NCI-H226 (cell line): ENCODE measurements around the gene SUGCT.
"Not testable (repeated sequence)": the region's sequence is repeated elsewhere in the genome, so short reads cannot be mapped to it uniquely, and the experiment has no call there.

Experiments
- DNase-seq: peaks from one replicate; pipeline ENCODE4 v3.0.0-alpha.2; 2015

SUGCT gene

DNA sequence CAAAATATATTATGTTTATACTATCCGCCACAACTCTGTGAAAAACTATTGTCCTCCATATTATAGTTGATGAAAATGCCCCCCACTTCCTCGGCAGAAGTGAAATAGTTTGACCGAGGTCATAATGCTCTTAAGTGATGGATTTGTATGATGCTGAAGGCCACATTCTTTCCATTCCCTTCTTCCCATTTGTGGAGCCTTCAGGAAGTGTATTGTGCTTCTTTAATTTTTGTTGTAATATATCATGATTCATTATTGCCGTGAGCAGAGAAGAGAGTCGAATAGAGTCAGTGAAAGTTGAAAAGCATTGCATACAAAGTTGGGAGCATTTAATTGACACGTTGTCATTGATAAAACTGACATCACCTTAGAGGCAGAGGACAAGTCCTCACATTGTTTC, 460.3 kb downstream of the SUGCT start:
- no peak for DNase-seq

DNA sequence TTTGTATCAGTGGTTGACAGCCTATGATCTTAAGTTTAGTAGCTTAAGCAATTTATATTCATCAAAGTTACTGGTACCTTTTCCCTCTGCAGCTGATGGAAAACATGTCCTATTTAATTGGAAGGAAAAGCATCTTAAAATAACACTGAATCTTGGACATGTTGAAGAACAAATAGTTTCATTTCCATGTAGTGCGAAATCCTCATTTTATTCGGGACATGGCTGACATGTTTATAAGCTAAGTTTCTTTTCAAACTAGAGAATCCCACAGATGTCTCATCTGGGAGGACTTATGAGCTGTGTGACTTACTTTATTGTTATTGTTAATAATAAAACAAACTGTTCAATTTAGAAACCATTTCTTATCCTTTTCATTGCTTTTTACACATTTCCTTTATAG, 461.0 kb downstream of the SUGCT start:
- DNase-seq = no peak

DNA sequence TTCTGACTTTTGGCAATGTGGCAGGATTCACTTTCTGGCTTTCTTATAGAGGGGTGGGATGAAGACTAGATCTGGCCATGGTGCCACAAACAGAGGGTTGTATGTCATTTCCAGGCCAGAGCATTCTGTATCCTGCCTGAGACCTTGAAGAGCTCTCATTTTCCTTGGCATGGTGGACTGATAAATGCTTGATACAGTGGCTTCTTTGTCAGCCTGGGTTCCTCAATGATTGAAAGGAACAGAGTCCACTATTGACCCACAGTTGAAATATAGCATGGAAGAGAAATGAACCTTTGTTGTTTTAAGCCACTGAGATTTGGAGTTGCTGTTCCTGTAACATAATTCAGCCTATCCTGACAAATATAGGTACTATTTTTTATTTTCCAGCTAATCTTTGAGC, 462.7 kb downstream of the SUGCT start:
- DNase-seq = no peak

DNA sequence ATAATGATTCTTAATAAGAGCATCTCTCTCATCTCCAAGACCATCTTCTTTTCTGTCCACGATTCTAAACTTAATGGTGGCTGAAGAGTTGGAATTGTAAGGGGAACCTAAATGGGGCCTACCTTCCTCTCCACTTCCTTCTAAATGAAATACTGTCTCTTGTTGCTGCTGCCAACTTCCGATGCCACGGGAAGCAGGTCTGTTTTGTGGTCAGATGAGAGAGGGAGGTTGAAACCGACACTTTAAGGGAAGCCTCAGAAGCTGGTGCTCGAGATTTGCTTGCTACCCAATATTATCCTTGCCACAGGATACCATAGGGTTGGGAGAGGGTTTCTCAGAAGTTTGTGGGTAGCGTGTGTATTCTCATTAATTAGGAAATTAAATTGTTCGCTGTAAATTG, 464.1 kb downstream of the SUGCT start:
- DNase-seq = no peak

DNA sequence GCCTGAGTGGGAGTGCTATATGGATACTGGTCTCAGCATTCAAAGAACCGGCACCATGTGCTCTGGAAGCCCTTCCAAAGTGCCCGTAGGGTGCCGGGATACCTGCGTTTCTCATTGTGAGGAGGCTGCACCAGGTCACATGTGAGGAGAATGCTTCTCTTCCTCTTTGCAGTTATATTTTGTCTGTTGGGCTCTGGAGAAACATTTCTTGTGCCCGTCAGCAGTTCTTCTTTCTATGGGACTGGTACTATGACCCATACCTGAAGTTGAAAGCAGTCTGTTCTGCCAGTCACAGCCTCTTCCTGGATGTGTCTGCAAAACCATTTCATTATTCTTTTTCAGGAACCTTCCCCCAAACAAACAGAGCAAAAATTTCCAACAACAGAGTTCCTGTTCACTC, 465.0 kb downstream of the SUGCT start:
- DNase-seq = no peak

DNA sequence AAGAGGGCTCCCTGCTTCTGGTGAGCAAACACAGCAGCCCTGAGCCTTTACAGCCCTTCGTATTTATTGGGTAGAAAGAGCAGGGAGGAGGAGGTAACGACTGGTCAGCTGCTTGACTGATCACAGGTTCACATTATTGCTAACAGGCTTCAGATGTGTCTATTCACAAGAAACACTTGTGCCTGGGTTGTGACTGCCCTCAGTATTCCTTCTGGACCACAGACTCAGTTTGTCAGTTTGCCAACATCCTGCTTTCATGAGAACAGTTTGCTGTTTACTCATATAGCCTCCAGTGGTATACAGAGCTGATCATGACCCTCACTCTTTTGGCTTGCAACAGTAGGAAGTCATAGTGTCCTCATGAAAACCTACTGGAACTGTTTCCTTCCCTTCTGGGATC, 467.5 kb downstream of the SUGCT start:
- DNase-seq = not testable (repeated sequence)

DNA sequence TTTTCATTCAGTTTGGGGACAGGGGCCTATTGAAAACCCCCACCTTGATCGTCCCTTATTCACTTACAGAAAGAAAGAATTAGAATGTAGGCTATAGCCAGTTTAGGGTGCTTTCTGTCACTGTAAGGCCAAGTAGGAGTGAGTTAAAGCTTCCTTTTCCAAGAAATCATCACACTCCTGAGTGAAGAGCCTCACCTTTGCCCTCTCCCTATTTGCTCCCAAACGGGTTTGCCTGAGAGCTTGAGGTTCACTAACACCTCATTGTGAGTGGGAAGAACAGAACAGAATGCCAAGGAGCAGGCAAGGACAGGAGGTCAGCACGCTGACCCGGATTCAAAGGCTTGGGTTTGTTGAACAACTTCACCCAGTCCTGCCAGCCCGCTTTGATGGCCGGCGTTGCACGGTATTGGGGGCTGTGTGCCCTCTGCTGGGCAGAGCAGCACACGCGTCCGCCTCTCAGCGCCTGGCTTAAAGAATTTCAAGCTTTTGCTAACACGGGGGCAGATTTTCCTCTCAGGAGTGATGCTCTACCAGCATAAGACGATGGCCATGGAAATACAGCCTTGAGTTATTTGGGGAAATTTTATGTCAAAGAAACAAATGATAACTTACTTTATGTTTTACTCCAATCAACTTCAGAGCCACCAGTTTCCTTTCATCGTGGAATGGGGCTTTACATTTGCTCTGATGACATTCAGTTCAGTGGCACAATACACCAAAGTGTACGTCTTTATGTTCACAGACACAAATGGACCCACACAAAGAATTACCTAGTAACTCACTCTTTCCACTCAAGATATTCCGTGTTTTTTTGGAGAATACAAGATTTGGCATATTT, 470.0 kb downstream of the SUGCT start:
- DNase-seq = peak; percentile 37

DNA sequence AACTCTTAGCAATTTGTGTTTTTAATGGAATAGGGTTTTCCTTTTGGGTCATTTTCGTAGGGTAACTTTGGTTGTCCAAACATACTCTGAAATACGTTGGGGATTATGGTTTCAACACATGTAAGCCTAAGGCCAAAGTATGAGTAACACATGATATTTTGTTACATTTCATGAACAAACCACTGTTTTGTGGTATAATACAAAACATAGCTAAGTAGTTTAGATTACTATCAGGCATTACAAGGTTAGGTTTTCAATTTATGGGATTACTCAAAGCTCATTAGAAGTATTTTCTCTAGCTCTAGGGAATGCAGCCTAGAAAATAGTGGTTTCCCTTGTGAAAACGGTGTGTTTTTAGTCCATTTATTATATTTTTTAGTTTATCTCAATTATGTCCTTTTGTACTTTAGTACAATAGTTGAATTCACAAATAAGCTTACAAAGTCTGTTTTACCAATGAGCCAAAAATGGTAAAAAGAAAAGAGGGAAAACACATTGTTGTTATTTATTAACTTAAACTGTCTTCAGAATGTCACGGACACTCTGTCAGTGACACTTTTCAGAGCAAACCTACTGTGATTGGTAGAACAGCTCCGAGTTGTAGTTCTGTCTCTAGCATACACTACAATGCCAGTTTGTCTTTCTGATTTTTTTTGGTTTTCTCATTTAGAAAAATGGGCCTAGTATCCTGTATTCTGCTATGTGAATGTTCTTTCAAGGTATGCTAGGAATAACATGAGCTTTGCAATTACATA, 473.7 kb downstream of the SUGCT start:
- DNase-seq = no peak

DNA sequence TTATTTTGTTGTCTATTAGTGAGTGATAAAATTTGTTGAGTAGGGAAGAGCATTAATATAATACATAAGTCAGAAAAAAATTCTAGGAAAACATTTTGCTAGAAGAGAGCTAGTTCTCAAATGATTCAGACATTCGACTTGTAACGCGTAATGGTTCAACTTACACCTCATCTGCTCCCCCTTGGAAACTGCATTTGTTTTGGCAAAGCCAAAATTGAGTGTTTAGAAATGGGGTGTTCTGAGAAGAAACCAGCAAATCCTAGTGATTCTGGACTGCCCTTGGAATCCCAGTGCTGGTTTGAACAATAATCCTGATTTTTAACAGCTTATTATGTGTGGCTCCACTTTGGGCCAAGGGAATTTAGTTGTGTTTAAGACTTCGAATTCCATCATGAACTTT, 475.7 kb downstream of the SUGCT start:
- DNase-seq = no peak

DNA sequence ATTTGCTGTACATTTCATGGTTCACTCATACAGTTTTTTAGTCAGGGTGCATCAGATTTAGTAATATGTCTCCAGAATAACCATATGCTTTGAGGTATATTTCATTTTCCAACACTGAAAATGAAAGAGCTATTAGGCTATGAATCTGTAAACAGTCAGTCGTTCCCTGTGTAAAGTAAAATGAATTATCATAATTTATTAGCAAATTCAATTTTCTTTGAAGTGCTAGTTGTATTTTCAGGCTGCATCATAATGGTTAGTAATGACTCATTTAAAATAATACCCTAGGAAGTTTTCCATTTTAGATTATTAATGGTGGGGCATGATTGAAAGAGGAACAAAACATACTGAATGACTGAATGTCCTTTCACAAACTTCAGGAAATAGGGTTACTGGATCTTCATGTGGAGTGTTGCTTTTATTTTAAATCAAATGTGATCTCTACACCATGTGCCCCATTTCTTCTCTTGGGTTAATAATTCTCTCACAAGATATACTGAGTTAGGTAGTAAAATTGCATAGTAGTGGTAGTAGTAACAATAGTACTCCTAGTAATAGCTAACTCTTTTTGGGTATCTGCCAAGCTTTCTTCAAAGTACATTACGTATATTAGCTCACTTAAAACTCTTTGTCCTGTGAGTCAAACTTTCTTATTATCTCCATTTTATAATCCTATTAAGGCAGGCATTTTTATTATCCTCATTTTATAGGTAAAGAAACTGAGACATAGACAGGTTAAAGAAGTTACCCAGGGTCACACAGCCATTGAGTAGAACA, 476.5 kb downstream of the SUGCT start:
- DNase-seq = no peak

DNA sequence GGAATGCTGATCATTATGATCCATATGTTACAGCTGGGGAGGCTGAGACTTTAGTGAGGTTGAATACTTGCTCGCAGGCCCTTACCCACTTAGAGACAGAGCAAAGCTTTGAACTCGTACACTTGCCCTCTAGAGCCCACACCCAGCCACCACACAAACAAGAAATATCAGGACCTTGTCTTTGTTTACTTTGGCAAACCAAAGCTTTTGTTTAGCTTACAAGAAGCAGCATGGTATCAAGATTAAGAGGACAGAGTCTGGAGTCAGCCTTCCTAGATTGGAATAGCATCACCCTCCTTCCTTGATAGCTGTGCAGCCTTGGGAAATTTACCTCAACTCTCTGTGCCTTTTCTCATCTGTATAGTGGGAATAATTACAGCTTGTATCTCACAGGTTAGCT, 477.5 kb downstream of the SUGCT start:
- DNase-seq = no peak

DNA sequence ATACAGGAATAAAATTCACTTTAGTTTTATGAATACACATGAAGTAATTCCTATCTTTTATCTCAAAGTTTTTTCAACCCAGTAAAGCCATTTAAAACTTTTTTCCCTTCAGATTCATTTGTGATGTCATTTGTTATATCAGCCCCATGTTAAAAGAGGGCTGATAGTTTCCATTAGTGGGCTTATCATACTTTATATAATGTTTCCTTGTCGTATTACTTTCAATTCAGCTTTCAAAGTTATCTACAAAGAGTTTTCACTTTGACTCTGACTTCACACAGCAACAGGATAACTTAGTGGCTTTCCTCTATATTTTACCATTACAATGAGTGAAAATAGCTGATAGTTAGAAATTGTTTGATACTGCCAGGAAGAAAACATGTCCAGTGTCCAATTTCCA, 484.8 kb downstream of the SUGCT start:
- no peak for DNase-seq

DNA sequence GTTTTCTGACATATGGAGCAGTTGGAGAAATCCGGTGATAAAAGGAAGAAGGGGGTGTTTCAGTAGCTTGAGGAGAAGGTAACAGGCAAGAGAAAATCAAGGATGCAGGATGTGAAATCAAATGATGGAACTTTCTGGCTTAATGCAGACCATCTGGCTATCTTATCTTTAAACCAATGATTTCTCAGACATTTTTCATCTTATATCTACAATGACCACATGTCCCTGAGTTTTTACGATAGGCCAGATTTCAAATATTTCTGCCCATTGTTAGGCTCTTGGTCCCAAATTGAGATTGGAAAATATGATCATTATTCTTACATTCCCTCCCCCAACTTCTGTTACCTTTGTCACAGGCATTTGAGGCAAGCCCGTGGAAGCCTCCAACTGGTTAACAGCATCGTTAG, 486.8 kb downstream of the SUGCT start:
- DNase-seq = no peak

DNA sequence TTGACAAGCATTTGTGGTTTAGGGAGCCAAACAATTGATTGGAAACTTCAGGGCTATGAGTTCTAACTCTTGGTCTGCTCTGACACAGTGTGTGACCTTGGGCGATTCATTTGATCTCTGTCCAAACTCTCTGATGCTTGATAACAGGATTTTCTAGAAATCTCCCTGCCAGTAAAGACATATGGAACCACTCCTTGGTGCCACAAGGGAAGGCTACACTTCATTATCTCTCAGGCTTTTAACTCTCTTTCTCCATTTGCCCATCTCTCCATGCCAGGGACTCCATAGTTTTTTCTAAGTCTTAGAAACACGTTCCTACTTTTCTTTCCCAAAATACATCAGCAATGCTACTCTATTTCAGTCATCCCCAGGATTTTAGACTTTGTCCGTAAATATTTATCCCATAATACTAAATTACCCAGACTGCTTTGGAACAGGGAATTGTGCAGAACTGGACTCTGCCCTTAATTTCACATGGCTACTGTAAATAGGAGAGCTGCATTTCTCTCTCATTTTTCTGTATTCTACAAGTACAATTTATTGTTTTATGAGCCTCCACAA, 488.2 kb downstream of the SUGCT start:
- DNase-seq = no peak

DNA sequence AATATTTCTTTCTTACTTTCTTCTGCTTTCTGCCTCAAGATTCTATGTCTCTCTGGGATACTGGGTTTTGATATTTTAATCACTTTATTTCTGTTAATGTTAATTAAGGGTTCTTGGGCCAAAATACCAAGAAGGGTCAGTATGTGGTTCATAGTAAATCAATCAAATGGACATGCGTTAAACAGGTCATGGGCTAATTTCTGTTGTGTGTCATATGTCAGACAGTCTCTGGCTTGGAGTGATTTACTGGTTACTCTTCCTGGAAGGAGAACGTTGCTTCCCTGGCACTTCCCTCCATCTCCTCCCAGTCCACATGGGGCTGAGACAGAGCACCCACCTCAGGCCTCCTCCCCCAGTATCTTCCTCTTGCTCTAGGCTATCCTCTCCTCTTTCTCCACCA, 489.1 kb downstream of the SUGCT start:
- no peak for DNase-seq

DNA sequence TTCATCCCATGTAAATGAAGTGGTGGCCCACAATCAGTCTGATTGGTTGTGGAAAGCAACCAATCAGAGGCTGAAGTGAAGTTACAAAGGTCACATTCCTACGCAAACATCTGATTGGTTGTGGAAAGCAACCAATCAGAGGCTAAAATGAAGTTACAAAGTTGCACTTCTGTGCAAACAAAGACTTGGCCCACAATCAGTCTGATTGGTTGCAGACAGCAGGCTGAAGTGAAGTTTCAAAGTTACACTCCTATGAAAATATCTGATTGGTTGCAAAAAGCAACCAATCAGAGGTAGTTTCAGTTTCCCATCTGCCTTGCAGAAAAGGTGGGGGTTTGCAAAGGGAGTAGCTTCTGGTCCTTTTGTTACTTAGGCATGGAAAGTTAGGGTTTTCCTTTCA, 492.6 kb downstream of the SUGCT start:
- DNase-seq = not testable (repeated sequence)

DNA sequence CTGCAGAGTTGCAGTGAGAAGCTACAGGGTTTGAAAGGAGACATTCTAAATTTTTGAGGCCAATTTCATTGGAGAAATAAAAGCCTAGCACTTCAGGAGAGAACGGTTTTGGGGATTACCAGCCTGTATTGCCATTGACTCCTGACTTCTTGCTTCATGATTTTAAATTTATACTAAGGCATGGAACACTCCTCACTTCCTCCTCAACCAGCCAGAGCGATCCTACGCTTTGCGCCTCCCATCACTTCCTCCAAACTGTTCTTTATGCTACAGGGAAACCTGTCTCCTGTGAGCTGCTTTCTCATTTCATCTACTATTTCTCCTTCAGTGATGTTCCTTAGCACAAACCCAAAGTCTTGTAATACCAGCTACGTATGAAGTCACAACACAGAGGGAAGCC, 495.1 kb downstream of the SUGCT start:
- no peak for DNase-seq

DNA sequence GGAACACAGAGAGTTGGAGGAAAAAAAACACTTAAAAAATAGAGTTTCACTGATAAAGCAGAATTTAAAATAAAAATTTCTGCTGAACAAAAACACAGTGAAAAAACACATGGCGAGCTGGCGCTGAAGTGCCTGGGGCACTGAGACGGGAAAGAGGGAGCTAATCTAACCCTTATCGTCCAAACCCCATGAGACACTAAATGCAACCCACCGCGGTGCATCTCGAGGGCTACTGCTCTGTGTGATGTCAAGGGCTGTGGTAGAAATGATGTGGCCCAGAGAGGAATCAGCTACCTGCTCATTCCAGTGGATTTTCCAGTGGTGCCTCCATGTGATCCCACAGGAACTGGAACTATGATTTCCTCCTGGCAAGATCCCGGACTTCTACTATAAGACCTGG, 499.3 kb downstream of the SUGCT start:
- no peak for DNase-seq

DNA sequence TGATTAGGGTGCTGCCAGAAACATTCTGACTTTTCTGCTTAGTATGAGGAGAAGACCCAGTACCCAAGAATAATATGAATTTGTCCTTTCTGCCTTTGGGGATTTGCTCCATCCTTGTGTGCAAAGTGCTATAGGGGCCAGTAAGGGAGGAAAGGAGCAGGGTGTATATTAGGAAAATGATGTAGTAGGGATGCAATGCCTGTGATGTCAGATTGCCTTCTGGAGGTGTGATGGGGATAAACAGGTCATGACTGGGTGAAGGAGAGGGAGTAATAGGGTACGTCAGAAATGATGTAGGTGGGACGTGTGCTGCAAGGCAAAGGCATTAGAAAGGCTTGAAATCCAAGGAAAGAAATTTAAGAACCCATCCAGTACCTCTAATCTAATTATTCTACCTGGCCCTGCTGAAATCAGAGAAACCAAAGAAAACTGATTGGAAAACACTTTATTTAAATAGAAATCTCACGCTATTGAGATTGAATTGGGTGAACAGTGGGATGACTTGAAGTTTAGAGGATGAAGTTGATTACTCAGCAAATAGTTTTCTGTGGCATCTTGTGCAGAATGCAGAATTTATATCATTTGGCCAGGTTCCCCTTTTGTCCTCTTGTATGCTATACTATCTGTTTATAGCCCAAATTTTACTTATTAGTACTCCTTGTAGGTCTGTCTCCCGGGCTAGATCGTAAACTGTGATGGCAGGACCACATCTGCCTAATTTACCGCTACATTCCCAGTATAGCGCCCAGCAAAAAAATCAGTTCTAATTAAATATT, 503.9 kb downstream of the SUGCT start:
- DNase-seq = no peak

DNA sequence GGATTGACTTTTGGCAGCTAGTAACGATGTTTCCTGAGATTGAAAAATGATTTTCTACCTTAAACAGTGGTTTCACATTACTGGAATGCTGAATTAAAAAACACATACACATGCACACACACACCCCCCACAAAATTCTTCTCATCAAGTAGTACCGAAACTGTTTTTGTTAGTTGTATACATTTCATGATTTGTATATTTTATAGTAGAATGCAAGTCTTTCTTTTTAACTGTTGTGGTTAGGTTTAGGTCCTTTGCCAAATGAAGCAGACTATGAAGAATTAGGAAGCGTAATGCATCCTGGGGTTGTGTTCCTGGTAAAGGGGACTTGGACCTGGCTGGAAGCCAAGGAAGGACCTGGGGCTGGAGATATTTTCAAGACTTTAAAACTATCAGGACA, 505.8 kb downstream of the SUGCT start:
- DNase-seq = no peak

DNA sequence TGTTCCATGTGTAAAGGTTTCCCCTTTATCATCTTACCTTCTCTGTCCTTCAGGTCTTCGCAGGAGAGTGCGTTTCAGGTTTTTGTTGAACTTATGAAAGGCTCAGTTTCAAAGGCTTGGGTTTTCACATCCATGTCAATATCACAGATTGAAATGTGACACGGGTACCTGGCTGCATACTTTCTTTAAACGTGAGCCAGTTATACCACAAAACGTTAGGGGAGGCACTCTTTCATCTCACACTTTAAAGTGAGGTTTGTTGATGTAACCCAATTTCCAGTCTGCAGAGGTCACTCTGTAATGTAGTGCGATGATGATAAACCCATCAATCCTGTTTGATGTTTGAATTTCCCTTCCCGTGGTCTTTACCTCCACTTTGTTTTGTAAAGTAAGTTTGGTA, 506.9 kb downstream of the SUGCT start:
- DNase-seq = no peak

DNA sequence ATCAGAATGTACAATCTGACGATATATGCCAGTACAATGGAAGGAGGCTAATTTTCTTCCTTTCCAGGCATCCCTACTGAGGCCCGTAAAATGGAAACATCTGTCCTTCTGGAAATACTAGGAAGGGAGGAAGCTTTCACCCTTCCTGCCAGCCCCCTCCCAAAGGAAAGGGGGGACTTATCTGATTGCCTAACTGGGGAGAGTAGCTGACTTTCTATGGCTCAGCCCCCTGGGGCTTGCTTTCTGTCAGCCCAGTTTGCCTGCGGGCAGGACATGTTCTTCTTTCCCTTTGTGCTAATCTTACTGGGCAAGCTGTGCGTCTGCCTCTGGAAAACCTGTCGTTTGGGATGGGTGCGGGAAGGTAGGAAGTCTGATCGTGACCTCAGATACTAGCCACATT, 508.9 kb downstream of the SUGCT start:
- DNase-seq = no peak
